K562 (cell line): ENCODE data around the gene ZNF581. TPM values are rescaled to one million over a fixed set of nuclear protein-coding genes. Genes with fewer than 3 reads are reported as not detected.

ENCODE experiments used
- ATAC-seq: fragments of 200-7000 bp; cut with Tn5 transposase; 3 replicates; pipeline ENCODE4 v1.9.1; 2020; ENCODE audit warnings: moderate library complexity
- BruUV-seq: library from RNA; stranded (reverse); fragments of 400-500 nt; replicated peaks from 2 replicates; lab custom pipeline; 2021; lab: Mats Ljungman, UMichigan
- CTCF ChIA-PET: fragments of 300-600 bp; formaldehyde crosslinking; extraction: SDS; loops from one replicate; lab custom pipeline; 2021; ENCODE audit warnings: low intra/inter-chr PET ratio; lab: Yijun Ruan, JAX
- POLR2A ChIA-PET: fragments of 300-600, 350-650 bp; sonication (Branson Sonifier 250); formaldehyde crosslinking; extraction: SDS; loops from one replicate; lab custom pipeline; 2021; ENCODE audit warnings: antibody characterized with exemption, inconsistent platforms; lab: Yijun Ruan, JAX
- DNase-seq, 4 experiments: peaks; one replicate each; pipeline versions ENCODE4 v3.0.0 to v3.0.0-alpha.2; 2011 to 2018; ENCODE audit warnings: low spot score in 3 of 4, mixed read lengths in 3 of 4; ENCODE audit errors: extremely low read depth in 1 of 4
- FAIRE-seq: peaks from 2 replicates; lab custom pipeline; 2011; peaks lifted over from hg19 to GRCh38; lab: Jason Lieb, UNC
- H2AFZ ChIP-seq: 2 replicates; pipeline ENCODE4 v1.6.0; 2011; ENCODE audit warnings: low read depth, low read length, control low read depth, inconsistent platforms
- H3K27ac ChIP-seq: fragments of 200-600 bp; 3 replicates; pipeline ENCODE4 v1.8.0; 2011; ENCODE audit warnings: low read depth, mild to moderate bottlenecking, control low read depth, inconsistent platforms, low read length, moderate library complexity, mixed read lengths; ENCODE audit errors: extremely low read depth
- H3K27me3 ChIP-seq, 2 experiments: fragments of 300-600 bp in 1 of 2; 2 replicates in 1 of 2; 3 replicates in 1 of 2; pipeline versions ENCODE4 v1.6.0 to v1.8.0; 2011; ENCODE audit warnings: inconsistent platforms in 2 of 2, low read length in 2 of 2, mild to moderate bottlenecking in 1 of 2, mixed read lengths in 1 of 2, moderate library complexity in 1 of 2; ENCODE audit not compliant: control insufficient read depth in 2 of 2, insufficient read depth in 2 of 2
- H3K36me3 ChIP-seq: fragments of 300-600 bp; 3 replicates; pipeline ENCODE4 v1.8.0; 2011; ENCODE audit warnings: mild to moderate bottlenecking, low read length, inconsistent platforms; ENCODE audit not compliant: control insufficient read depth, insufficient read depth
- H3K4me1 ChIP-seq, 2 experiments: fragments of 200-600 bp in 1 of 2; replicated peaks in 1 of 2; 2 replicates in 1 of 2; 3 replicates in 1 of 2; pipeline versions ENCODE4 v1.5.1 to v1.8.0; 2011; ENCODE audit warnings: inconsistent platforms in 2 of 2, low read length in 2 of 2, mild to moderate bottlenecking in 1 of 2, mixed read lengths in 1 of 2, moderate library complexity in 1 of 2; ENCODE audit not compliant: control insufficient read depth in 2 of 2, insufficient read depth in 2 of 2
- H3K4me2 ChIP-seq: 2 replicates; pipeline ENCODE4 v1.6.1; 2011; ENCODE audit warnings: low read length, control low read depth, inconsistent platforms, mixed read lengths; ENCODE audit not compliant: insufficient read depth
- H3K4me3 ChIP-seq: fragments of 200-600 bp; sonication (generic), shearing (Covaris generic); 2 replicates; pipeline ENCODE4 v1.5.1; 2016; ENCODE audit warnings: control low read depth, inconsistent platforms
- H3K79me2 ChIP-seq: fragments of 200-600 bp; 3 replicates; pipeline ENCODE4 v1.8.0; 2011; ENCODE audit warnings: low read length, inconsistent platforms; ENCODE audit not compliant: control insufficient read depth, insufficient read depth
- H3K9ac ChIP-seq, 2 experiments: 2 replicates each; pipeline versions ENCODE4 v1.6.0 to v1.6.1; 2011; ENCODE audit warnings: low read depth in 2 of 2, low read length in 2 of 2, control low read depth in 1 of 2, inconsistent platforms in 1 of 2, mild to moderate bottlenecking in 1 of 2, mixed read lengths in 1 of 2; ENCODE audit not compliant: insufficient read depth in 1 of 2
- H3K9me1 ChIP-seq: one replicate; pipeline ENCODE4 v1.6.0; 2011; ENCODE audit warnings: inconsistent platforms, mild to moderate bottlenecking, low read length, moderate library complexity; ENCODE audit not compliant: control insufficient read depth, insufficient read depth
- H3K9me3 ChIP-seq: replicated peaks from 2 replicates; pipeline ENCODE4 v1.5.1; 2011; ENCODE audit warnings: low read depth, low read length, inconsistent platforms; ENCODE audit not compliant: control insufficient read depth, insufficient read depth
- H4K20me1 ChIP-seq: replicated peaks from 2 replicates; pipeline ENCODE4 v1.6.1; 2011; ENCODE audit warnings: low read length, inconsistent platforms, mixed read lengths; ENCODE audit not compliant: control insufficient read depth, insufficient read depth
- BRF1 ChIP-seq: IDR thresholded peaks from 3 replicates; pipeline ENCODE4 v1.6.1; 2011; ENCODE audit warnings: borderline replicate concordance, mild to moderate bottlenecking; ENCODE audit not compliant: insufficient read length; ENCODE audit errors: extremely low read depth
- DACH1 ChIP-seq: fragments of 450-650 bp; IDR thresholded peaks from 2 replicates; pipeline ENCODE4 v1.6.1; 2018; ENCODE audit not compliant: partially characterized antibody
- ETS2 ChIP-seq: IDR thresholded peaks from 2 replicates; pipeline ENCODE4 v1.6.1; 2016; ENCODE audit warnings: borderline replicate concordance, missing genetic modification characterization, mild to moderate bottlenecking, moderate library complexity, missing compliant biosample characterization; ENCODE audit not compliant: poor library complexity, severe bottlenecking
- HDAC2 ChIP-seq: fragments of 450-650 bp; IDR thresholded peaks from 2 replicates; pipeline ENCODE4 v1.6.1; 2016; ENCODE audit warnings: mild to moderate bottlenecking
- MTA2 ChIP-seq: fragments of 450-650 bp; IDR thresholded peaks from 2 replicates; pipeline ENCODE4 v1.6.1; 2016; ENCODE audit warnings: low read depth
- PCBP1 ChIP-seq: fragments of 200-400 bp; formaldehyde crosslinking; IDR thresholded peaks from 2 replicates; pipeline ENCODE4 v1.6.1; 2018; ENCODE audit warnings: mild to moderate bottlenecking, low read depth, low read length; ENCODE audit not compliant: poor library complexity, severe bottlenecking
- POLR2G ChIP-seq: fragments of 200-400 bp; formaldehyde crosslinking; IDR thresholded peaks from 2 replicates; pipeline ENCODE4 v1.6.1; 2017; ENCODE audit warnings: low read depth, mild to moderate bottlenecking, antibody characterized with exemption, low read length, moderate library complexity
- SIN3A ChIP-seq, 2 experiments: fragments of 150-350 bp in 1 of 2; IDR thresholded peaks; 2 replicates each; pipeline ENCODE4 v1.6.1; 2011 to 2016; ENCODE audit warnings: borderline replicate concordance in 2 of 2, low read depth in 2 of 2, low read length in 2 of 2, mild to moderate bottlenecking in 2 of 2, moderate library complexity in 2 of 2; ENCODE audit not compliant: control insufficient read depth in 1 of 2
- TFAP4 ChIP-seq: sonication (generic); formaldehyde crosslinking; IDR thresholded peaks from 2 replicates; pipeline ENCODE4 v1.8.0; 2022; ENCODE audit warnings: missing genetic modification reagents, mild to moderate bottlenecking, moderate library complexity, borderline replicate concordance
- VEZF1 ChIP-seq: fragments of 200-800 bp; sonication (Bioruptor generic); IDR thresholded peaks from 2 replicates; pipeline ENCODE4 v1.6.1; 2017; ENCODE audit warnings: missing genetic modification characterization, missing compliant biosample characterization
- ZBTB33 ChIP-seq: sonication (generic); formaldehyde crosslinking; IDR thresholded peaks from 2 replicates; pipeline ENCODE4 v1.8.1; 2023; ENCODE audit warnings: mild to moderate bottlenecking, missing genetic modification reagents
- ZNF561 ChIP-seq: fragments of 450-650 bp; formaldehyde crosslinking; conservative IDR thresholded peaks from 2 replicates; pipeline ENCODE4 v1.4.0; 2020; ENCODE audit warnings: mild to moderate bottlenecking, moderate library complexity
- ZNF79 ChIP-seq: fragments of 250-450 bp; sonication (Bioruptor Pico); IDR thresholded peaks from 2 replicates; pipeline ENCODE4 v1.4.0; 2020; ENCODE audit warnings: low read depth, mild to moderate bottlenecking, moderate library complexity
- WGBS: fragments of 100-300 bp; shearing (Covaris generic); methylation state at CpG from one replicate; pipeline ENCODE4 v1.1.6; 2016; ENCODE audit warnings: low coverage, mixed read lengths; ENCODE audit not compliant: insufficient coverage; ENCODE audit errors: missing lambda C conversion rate; 5-methylcytosine and 5-hydroxymethylcytosine counted together
- in situ Hi-C: fragments of 300-500 bp; cut with MboI; formaldehyde crosslinking; loops from 4 replicates; pipeline ENCODE4 v1.15.0; 2018; ENCODE audit warnings: inconsistent platforms, mixed read lengths
- intact Hi-C: fragments of 100-400 bp; cut with micrococcal nuclease; formaldehyde crosslinking; loops from 2 replicates; pipeline ENCODE4 v1.14.2; 2022
- polyA plus RNA-seq, 8 experiments: library from polyadenylated mRNA; depleted of rRNA in 4 of 8; stranded (reverse) in 5 of 8; unstranded in 3 of 8; fragments of >200 nt; fragmentation: Nextera tagmentation in 2 of 8; fragmentation: Illumina TruSeq in 1 of 8; extraction: Ambion mirVana in 2 of 8; extraction: Trizol in 1 of 8; gene quantifications; 2 replicates each; pipeline versions ENCODE4 v1.2.1 to v1.2.3, GENCODE V29; 2011 to 2014; ENCODE audit warnings: inconsistent platforms in 1 of 8, missing spikeins in 1 of 8
- total RNA-seq, 7 experiments: library from RNA; depleted of rRNA in 6 of 7; stranded (reverse); fragments of >200 nt in 6 of 7; fragmentation: Illumina TruSeq in 2 of 7; extraction: Trizol in 2 of 7; gene quantifications; 2 replicates each; pipeline versions ENCODE4 v1.2.1 to v1.2.3, GENCODE V29; 2011 to 2021; ENCODE audit warnings: low replicate concordance in 1 of 7

ZNF581 gene
- total and polyA plus RNA-seq, 9 of the 15 experiments (the other 6 are each of a cell fraction or from before 2014, with no cell fraction given) = 2.4 to 39.4 (median 15.4) TPM

- H3K27me3 ChIP-seq = no peaks in the 10 kb centered on the region
- ChIA-PET CTCF (no interaction called here), POLR2A (interaction anchor here (0.5 kb wide), 1 partner anchor 34 kb away, joined by 4 read pairs; no protein-coding TSS in a partner anchor)
- H3K9ac ChIP-seq = peak overlapping the region in 1 of 2 experiments; percentile 45; a peak in 2 of 4 replicates
- WGBS = 61% methylated on average over 18 of the region's 27 CpGs
- no peaks in the 10 kb centered on the region for H3K9me1 ChIP-seq
- peaks cover 39% of the 10 kb centered on the region for H4K20me1 ChIP-seq
- in situ Hi-C loops (no loop called here), intact Hi-C loops (no loop called here)
- ATAC-seq (peak; percentile 83), FAIRE-seq (peak; percentile 26), DNase-seq (peak; percentile 59 to 71 (median 65))
- H3K4me2 ChIP-seq = no peak overlapping the region
- no peak overlapping the region for H3K27ac ChIP-seq
- peaks cover 18% of the 10 kb centered on the region for H3K79me2 ChIP-seq
- peaks cover 0 to 59% of the 10 kb centered on the region in 2 experiments; a peak in 3 of 5 replicates for H3K4me1 ChIP-seq
- BruUV-seq = no TSS peak
- no peak overlapping the region for H3K4me3 ChIP-seq
- no peaks in the 10 kb centered on the region for H3K9me3 ChIP-seq
- H2AFZ ChIP-seq = no peak overlapping the region
- H3K36me3 ChIP-seq = peaks cover 91% of the 10 kb centered on the region; the same call in 2 of the 3 replicates
- TF ChIP-seq ZNF561 (no peak), DACH1 (peak; percentile 61), MTA2 (no peak), POLR2G (0 out of 2 replicates have a peak, but pooled peaks have one; percentile 14), ZBTB33 (CRISPR knock-in tag) (peak; percentile 97), PCBP1 (peak; percentile 39), VEZF1 (CRISPR knock-in tag) (peak; percentile 48), BRF1 (no peak), HDAC2 (no peak), ZNF79 (CRISPR knock-in tag) (no peak), SIN3A (IDR thresholded peaks at IDR 0.05; ENCODE audit: borderline replicate concordance in 2 of 2, control insufficient read depth in 1 of 2, low read depth in 2 of 2, low read length in 2 of 2) (peak in 1 of 2 experiments; percentile 64; a peak in 1 of 4 replicates), ETS2 (tag) (no peak), TFAP4 (CRISPR knock-in tag) (peak; percentile 94)
These were observed 45.2 kb downstream of the ZNF581 start for GRCh38 chr19:55688422-55689218.
